K562 (cell line): Measurements from ENCODE around the gene NFIB. TPM values are rescaled to one million over a fixed set of nuclear protein-coding genes. Genes with fewer than 3 reads are reported as not detected.

ENCODE experiments used
- ATAC-seq: fragments of 200-7000 bp; cut with Tn5 transposase; 3 replicates; pipeline ENCODE4 v1.9.1; 2020; ENCODE audit warnings: moderate library complexity
- BruUV-seq: library from RNA; stranded (reverse); fragments of 400-500 nt; replicated peaks from 2 replicates; lab custom pipeline; 2021; lab: Mats Ljungman, UMichigan
- CTCF ChIA-PET: fragments of 300-600 bp; formaldehyde crosslinking; extraction: SDS; loops from one replicate; lab custom pipeline; 2021; ENCODE audit warnings: low intra/inter-chr PET ratio; lab: Yijun Ruan, JAX
- POLR2A ChIA-PET: fragments of 300-600, 350-650 bp; sonication (Branson Sonifier 250); formaldehyde crosslinking; extraction: SDS; loops from one replicate; lab custom pipeline; 2021; ENCODE audit warnings: antibody characterized with exemption, inconsistent platforms; lab: Yijun Ruan, JAX
- DNase-seq, 4 experiments: peaks; one replicate each; pipeline versions ENCODE4 v3.0.0 to v3.0.0-alpha.2; 2011 to 2018; ENCODE audit warnings: low spot score in 3 of 4, mixed read lengths in 3 of 4; ENCODE audit errors: extremely low read depth in 1 of 4
- FAIRE-seq: peaks from 2 replicates; lab custom pipeline; 2011; peaks lifted over from hg19 to GRCh38; lab: Jason Lieb, UNC
- H2AFZ ChIP-seq: 2 replicates; pipeline ENCODE4 v1.6.0; 2011; ENCODE audit warnings: low read depth, low read length, control low read depth, inconsistent platforms
- H3K27ac ChIP-seq: fragments of 200-600 bp; 3 replicates; pipeline ENCODE4 v1.8.0; 2011; ENCODE audit warnings: low read depth, mild to moderate bottlenecking, control low read depth, inconsistent platforms, low read length, moderate library complexity, mixed read lengths; ENCODE audit errors: extremely low read depth
- H3K27me3 ChIP-seq, 2 experiments: fragments of 300-600 bp in 1 of 2; 2 replicates in 1 of 2; 3 replicates in 1 of 2; pipeline versions ENCODE4 v1.6.0 to v1.8.0; 2011; ENCODE audit warnings: inconsistent platforms in 2 of 2, low read length in 2 of 2, mild to moderate bottlenecking in 1 of 2, mixed read lengths in 1 of 2, moderate library complexity in 1 of 2; ENCODE audit not compliant: control insufficient read depth in 2 of 2, insufficient read depth in 2 of 2
- H3K36me3 ChIP-seq: fragments of 300-600 bp; 3 replicates; pipeline ENCODE4 v1.8.0; 2011; ENCODE audit warnings: mild to moderate bottlenecking, low read length, inconsistent platforms; ENCODE audit not compliant: control insufficient read depth, insufficient read depth
- H3K4me1 ChIP-seq, 2 experiments: fragments of 200-600 bp in 1 of 2; replicated peaks in 1 of 2; 2 replicates in 1 of 2; 3 replicates in 1 of 2; pipeline versions ENCODE4 v1.5.1 to v1.8.0; 2011; ENCODE audit warnings: inconsistent platforms in 2 of 2, low read length in 2 of 2, mild to moderate bottlenecking in 1 of 2, mixed read lengths in 1 of 2, moderate library complexity in 1 of 2; ENCODE audit not compliant: control insufficient read depth in 2 of 2, insufficient read depth in 2 of 2
- H3K4me2 ChIP-seq: 2 replicates; pipeline ENCODE4 v1.6.1; 2011; ENCODE audit warnings: low read length, control low read depth, inconsistent platforms, mixed read lengths; ENCODE audit not compliant: insufficient read depth
- H3K4me3 ChIP-seq: fragments of 200-600 bp; sonication (generic), shearing (Covaris generic); 2 replicates; pipeline ENCODE4 v1.5.1; 2016; ENCODE audit warnings: control low read depth, inconsistent platforms
- H3K79me2 ChIP-seq: fragments of 200-600 bp; 3 replicates; pipeline ENCODE4 v1.8.0; 2011; ENCODE audit warnings: low read length, inconsistent platforms; ENCODE audit not compliant: control insufficient read depth, insufficient read depth
- H3K9ac ChIP-seq, 2 experiments: 2 replicates each; pipeline versions ENCODE4 v1.6.0 to v1.6.1; 2011; ENCODE audit warnings: low read depth in 2 of 2, low read length in 2 of 2, control low read depth in 1 of 2, inconsistent platforms in 1 of 2, mild to moderate bottlenecking in 1 of 2, mixed read lengths in 1 of 2; ENCODE audit not compliant: insufficient read depth in 1 of 2
- H3K9me1 ChIP-seq: one replicate; pipeline ENCODE4 v1.6.0; 2011; ENCODE audit warnings: inconsistent platforms, mild to moderate bottlenecking, low read length, moderate library complexity; ENCODE audit not compliant: control insufficient read depth, insufficient read depth
- H3K9me3 ChIP-seq: replicated peaks from 2 replicates; pipeline ENCODE4 v1.5.1; 2011; ENCODE audit warnings: low read depth, low read length, inconsistent platforms; ENCODE audit not compliant: control insufficient read depth, insufficient read depth
- H4K20me1 ChIP-seq: replicated peaks from 2 replicates; pipeline ENCODE4 v1.6.1; 2011; ENCODE audit warnings: low read length, inconsistent platforms, mixed read lengths; ENCODE audit not compliant: control insufficient read depth, insufficient read depth
- CHD1 ChIP-seq: fragments of 200-600 bp; sonication (generic); IDR thresholded peaks from one replicate; pipeline ENCODE4 v1.6.1; 2012; ENCODE audit warnings: mild to moderate bottlenecking, moderate library complexity, low read length, inconsistent platforms
- HNRNPUL1 ChIP-seq: fragments of 200-400 bp; formaldehyde crosslinking; IDR thresholded peaks from 2 replicates; pipeline ENCODE4 v1.6.1; 2017; ENCODE audit warnings: low read length
- HSF4 ChIP-seq: fragments of 250-450 bp; sonication (Bioruptor Pico); IDR thresholded peaks from 2 replicates; pipeline ENCODE4 v2.1.2; 2022; ENCODE audit warnings: mild to moderate bottlenecking, moderate library complexity, borderline replicate concordance
- PHF21A ChIP-seq: fragments of 450-650 bp; IDR thresholded peaks from 2 replicates; pipeline ENCODE4 v1.6.1; 2017; ENCODE audit warnings: low read depth, borderline replicate concordance
- ZNF280A ChIP-seq: fragments of 450-650 bp; IDR thresholded peaks from 2 replicates; pipeline ENCODE4 v1.6.1; 2018; ENCODE audit warnings: mild to moderate bottlenecking, low read depth; ENCODE audit not compliant: partially characterized antibody
- WGBS: fragments of 100-300 bp; shearing (Covaris generic); methylation state at CpG from one replicate; pipeline ENCODE4 v1.1.6; 2016; ENCODE audit warnings: low coverage, mixed read lengths; ENCODE audit not compliant: insufficient coverage; ENCODE audit errors: missing lambda C conversion rate; 5-methylcytosine and 5-hydroxymethylcytosine counted together
- in situ Hi-C: fragments of 300-500 bp; cut with MboI; formaldehyde crosslinking; loops from 4 replicates; pipeline ENCODE4 v1.15.0; 2018; ENCODE audit warnings: inconsistent platforms, mixed read lengths
- intact Hi-C: fragments of 100-400 bp; cut with micrococcal nuclease; formaldehyde crosslinking; loops from 2 replicates; pipeline ENCODE4 v1.14.2; 2022
- polyA plus RNA-seq, 8 experiments: library from polyadenylated mRNA; depleted of rRNA in 4 of 8; stranded (reverse) in 5 of 8; unstranded in 3 of 8; fragments of >200 nt; fragmentation: Nextera tagmentation in 2 of 8; fragmentation: Illumina TruSeq in 1 of 8; extraction: Ambion mirVana in 2 of 8; extraction: Trizol in 1 of 8; gene quantifications; 2 replicates each; pipeline versions ENCODE4 v1.2.1 to v1.2.3, GENCODE V29; 2011 to 2014; ENCODE audit warnings: inconsistent platforms in 1 of 8, missing spikeins in 1 of 8
- total RNA-seq, 7 experiments: library from RNA; depleted of rRNA in 6 of 7; stranded (reverse); fragments of >200 nt in 6 of 7; fragmentation: Illumina TruSeq in 2 of 7; extraction: Trizol in 2 of 7; gene quantifications; 2 replicates each; pipeline versions ENCODE4 v1.2.1 to v1.2.3, GENCODE V29; 2011 to 2021; ENCODE audit warnings: low replicate concordance in 1 of 7

Gene NFIB
- total and polyA plus RNA-seq, 9 of the 15 experiments (the other 6 are each of a cell fraction or from before 2014, with no cell fraction given) = 1.2 to 3.3 (median 1.9) TPM

GRCh38 chr9:14327036-14327435, 13.1 kb upstream of the NFIB start:
- Histone ChIP-seq H2AFZ (no peak overlapping the region), H3K9me3 (no peaks in the 10 kb centered on the region), H3K4me2 (no peak overlapping the region), H3K27ac (no peak overlapping the region), H3K4me1 (peaks cover 0 to 4% of the 10 kb centered on the region in 2 experiments; a peak in 2 of 5 replicates), H4K20me1 (no peaks in the 10 kb centered on the region), H3K27me3 (no peaks in the 10 kb centered on the region), H3K79me2 (no peaks in the 10 kb centered on the region), H3K9ac (no peak overlapping the region), H3K9me1 (no peaks in the 10 kb centered on the region), H3K36me3 (no peaks in the 10 kb centered on the region), H3K4me3 (no peak overlapping the region)
- WGBS = 79% methylated on average over 4 of the region's 4 CpGs
- BruUV-seq = no TSS peak
- no peak for ATAC-seq
- CTCF ChIA-PET = interaction anchor here (0.6 kb wide), 1 partner anchor 99 kb away, joined by 4 read pairs; no protein-coding TSS in a partner anchor
- in situ Hi-C loops (no loop called here), intact Hi-C loops (no loop called here)
- POLR2A ChIA-PET = no interaction called here
- no peak for TF ChIP-seq ZNF280A
- TF ChIP-seq HSF4 (CRISPR knock-in tag) = no peak
- no peak for TF ChIP-seq HNRNPUL1
- TF ChIP-seq CHD1 = no peak
- TF ChIP-seq PHF21A = no peak
- no peak for FAIRE-seq
- no peak for DNase-seq
